T-cell (primary cell): ENCODE data around the gene LIN9. TPM values are rescaled to one million over a fixed set of nuclear protein-coding genes. Genes with fewer than 3 reads are reported as not detected.

Experiments used
- ATAC-seq, 4 experiments: fragments of 200-7000 bp in 3 of 4; fragments of 150-1000 bp in 1 of 4; cut with Tn5 transposase; replicated peaks in 1 of 4; 1 replicate in 3 of 4; 2 replicates in 1 of 4; pipeline ENCODE4 v1.10.0; 2021; ENCODE audit warnings: moderate library complexity in 3 of 4, mild to moderate bottlenecking in 2 of 4, moderate number of reproducible peaks in 1 of 4
- CTCF ChIA-PET, 2 donors: fragments of 300-600 bp; sonication (Branson Sonifier 250); formaldehyde crosslinking; loops; one replicate each; lab custom pipeline; 2022; ENCODE audit warnings: antibody characterized with exemption in 2 of 2; lab: Charles Lee
- POLR2A ChIA-PET, 2 donors: fragments of 300-600 bp; sonication (Branson Sonifier 250); formaldehyde crosslinking; loops; one replicate each; lab custom pipeline; 2022; ENCODE audit warnings: antibody characterized with exemption in 2 of 2; lab: Charles Lee
- DNase-seq, 35 experiments: peaks; one replicate each; pipeline versions ENCODE4 v3.0.0 to v3.0.0-alpha.2; 2013 to 2023
- H3K27ac ChIP-seq: one replicate; pipeline ENCODE4 v1.5.1; 2013; ENCODE audit warnings: low read length
- H3K27me3 ChIP-seq, 2 experiments: replicated peaks in 1 of 2; 1 replicate in 1 of 2; 2 replicates in 1 of 2; pipeline versions ENCODE4 v1.6.1 to v1.7.0; 2013; ENCODE audit warnings: low read length in 1 of 2, mixed read lengths in 1 of 2; ENCODE audit not compliant: control insufficient read depth in 2 of 2, insufficient read depth in 2 of 2; ENCODE audit errors: extremely low read depth in 1 of 2
- H3K36me3 ChIP-seq, 2 donors: 1 replicate in 1 of 2; 2 replicates in 1 of 2; pipeline versions ENCODE4 v1.6.1 to v1.7.0; 2013; ENCODE audit warnings: low read length in 1 of 2; ENCODE audit not compliant: control insufficient read depth in 2 of 2, insufficient read depth in 1 of 2; ENCODE audit errors: extremely low read depth in 1 of 2
- H3K4me1 ChIP-seq, 2 experiments: 1 replicate in 1 of 2; 2 replicates in 1 of 2; pipeline versions ENCODE4 v1.6.1 to v1.7.0; 2013; ENCODE audit warnings: low read length in 2 of 2, mixed read lengths in 1 of 2; ENCODE audit not compliant: insufficient read depth in 2 of 2, control insufficient read depth in 1 of 2; ENCODE audit errors: extremely low read depth in 1 of 2
- H3K4me3 ChIP-seq, 2 donors: 1 replicate in 1 of 2; 2 replicates in 1 of 2; pipeline versions ENCODE4 v1.5.1 to v1.7.0; 2013; ENCODE audit warnings: mild to moderate bottlenecking in 2 of 2, low read length in 1 of 2, moderate library complexity in 1 of 2; ENCODE audit not compliant: control insufficient read depth in 1 of 2; ENCODE audit errors: extremely low read depth in 1 of 2
- H3K9me3 ChIP-seq: 2 replicates; pipeline ENCODE4 v1.7.0; 2013
- H3K27ac Mint-ChIP-seq, 2 donors: one replicate each; pipeline ENCODE4 v1.8.0; 2020 to 2021; ENCODE audit warnings: mild to moderate bottlenecking in 2 of 2, mixed read lengths in 2 of 2
- H3K27me3 Mint-ChIP-seq, 2 donors: one replicate each; pipeline ENCODE4 v1.8.0; 2021 to 2022; ENCODE audit warnings: mixed read lengths in 2 of 2
- H3K36me3 Mint-ChIP-seq: one replicate; pipeline ENCODE4 v1.8.0; 2021; ENCODE audit warnings: mixed read lengths
- H3K4me1 Mint-ChIP-seq, 3 donors: one replicate each; pipeline ENCODE4 v1.8.0; 2020 to 2022; ENCODE audit warnings: mixed read lengths in 3 of 3, mild to moderate bottlenecking in 1 of 3
- H3K4me3 Mint-ChIP-seq, 3 donors: one replicate each; pipeline ENCODE4 v1.8.0; 2020 to 2022; ENCODE audit warnings: mild to moderate bottlenecking in 3 of 3, mixed read lengths in 3 of 3, moderate library complexity in 3 of 3
- H3K9me3 Mint-ChIP-seq, 3 donors: one replicate each; pipeline ENCODE4 v1.8.0; 2020 to 2022; ENCODE audit warnings: mixed read lengths in 3 of 3
- WGBS: methylation state at CpG from one replicate; pipeline ENCODE4 v1.1.5; 2013; ENCODE audit warnings: missing lambda C conversion rate; ENCODE audit not compliant: insufficient coverage; 5-methylcytosine and 5-hydroxymethylcytosine counted together
- total RNA-seq, 35 experiments: library from RNA in 6 of 35; stranded (reverse) in 6 of 35; fragments of 120-200 nt in 1 of 35; gene quantifications; one replicate each; pipeline versions ENCODE4 v1.2.1 to v1.2.4 and lab custom pipeline; 2013 to 2026

Gene LIN9
- total RNA-seq, 5 donors from 2014 or later (not counting 1 experiment from before 2014, with no cell fraction given), result 1.6 to 7.3 (median 5.3) TPM

DNA sequence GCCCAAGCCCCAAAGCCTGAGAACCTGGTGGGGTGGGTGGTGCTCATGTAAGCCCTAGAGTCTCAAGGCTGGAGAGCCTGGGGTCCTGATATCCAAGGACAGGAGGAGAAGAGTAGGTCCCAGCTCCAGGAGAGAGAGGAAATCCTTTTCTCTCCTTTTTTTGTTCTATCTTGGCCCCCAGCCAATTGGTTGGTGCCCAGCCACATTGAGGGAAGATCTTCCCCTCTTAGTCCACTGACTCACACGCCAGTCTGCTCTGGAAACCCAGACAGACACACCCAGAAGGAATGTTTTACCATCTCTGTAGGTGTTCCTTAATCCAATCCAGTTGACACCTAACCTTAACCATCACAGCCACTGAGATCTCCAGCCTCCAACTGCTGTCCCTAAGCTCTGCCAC lies 16.2 kb upstream of the LIN9 start:
- DNase-seq (no peak), ATAC-seq (no peak)
- H3K27me3 ChIP-seq, result peaks cover 0 to 20% of the 10 kb centered on the region in 2 experiments
- H3K4me1 ChIP-seq, result no peaks in the 10 kb centered on the region
- POLR2A ChIA-PET, result interaction anchor here in 1 of 2 donors (0.5 kb wide), 1 partner anchor 854 kb away, joined by 8 read pairs; no protein-coding TSS in a partner anchor
- no peak overlapping the region for H3K27ac ChIP-seq
- Mint-ChIP-seq H3K27me3 (peaks cover 8% of the 10 kb centered on the region in 2 donors), H3K9me3 (no peaks in the 10 kb centered on the region), H3K36me3 (no peaks in the 10 kb centered on the region), H3K27ac (no peak overlapping the region), H3K4me3 (no peak overlapping the region), H3K4me1 (no peaks in the 10 kb centered on the region)
- H3K4me3 ChIP-seq, result no peak overlapping the region
- H3K9me3 ChIP-seq, result no peaks in the 10 kb centered on the region
- CTCF ChIA-PET, result interaction anchor here in 1 of 2 donors (0.6 kb wide), 1 partner anchor 10 kb away, joined by 4 read pairs; no protein-coding TSS in a partner anchor
- 33% methylated on average over 1 of the region's 1 CpG for WGBS
- H3K36me3 ChIP-seq, result no peaks in the 10 kb centered on the region

DNA sequence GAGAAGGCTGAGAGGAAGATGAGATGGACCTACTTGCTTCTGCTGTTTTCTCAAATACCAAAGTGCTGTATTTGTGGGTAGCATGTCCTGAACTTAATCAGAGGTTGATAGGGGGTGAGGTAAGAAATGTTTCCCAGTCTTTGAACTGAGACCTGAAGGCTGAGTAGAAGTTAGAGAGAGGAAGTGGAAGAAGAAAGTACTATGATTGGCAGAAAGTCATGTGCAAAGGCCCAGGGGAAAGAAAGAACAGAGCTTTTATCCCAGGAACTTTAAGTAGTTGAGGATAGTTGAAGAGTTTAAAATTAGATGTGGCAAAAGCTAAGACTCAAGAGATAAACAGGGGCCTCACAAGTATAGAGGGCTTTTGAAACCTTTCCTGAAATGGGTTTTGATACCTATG lies 15.5 kb upstream of the LIN9 start:
- H3K4me3 ChIP-seq, result no peak overlapping the region
- no peaks in the 10 kb centered on the region for H3K9me3 ChIP-seq
- ChIA-PET POLR2A (no interaction called here), CTCF (no interaction called here)
- H3K27ac ChIP-seq, result no peak overlapping the region
- DNase-seq, result no peak
- H3K36me3 Mint-ChIP-seq, result no peaks in the 10 kb centered on the region
- H3K27ac Mint-ChIP-seq, result no peak overlapping the region
- no peak for ATAC-seq
- H3K9me3 Mint-ChIP-seq, result no peaks in the 10 kb centered on the region
- no peaks in the 10 kb centered on the region for H3K4me1 ChIP-seq
- peaks cover 0 to 23% of the 10 kb centered on the region in 2 experiments for H3K27me3 ChIP-seq
- H3K4me3 Mint-ChIP-seq, result no peak overlapping the region
- no peaks in the 10 kb centered on the region for H3K36me3 ChIP-seq
- no peaks in the 10 kb centered on the region for H3K4me1 Mint-ChIP-seq
- peaks cover 9 to 11% of the 10 kb centered on the region in 2 donors for H3K27me3 Mint-ChIP-seq

DNA sequence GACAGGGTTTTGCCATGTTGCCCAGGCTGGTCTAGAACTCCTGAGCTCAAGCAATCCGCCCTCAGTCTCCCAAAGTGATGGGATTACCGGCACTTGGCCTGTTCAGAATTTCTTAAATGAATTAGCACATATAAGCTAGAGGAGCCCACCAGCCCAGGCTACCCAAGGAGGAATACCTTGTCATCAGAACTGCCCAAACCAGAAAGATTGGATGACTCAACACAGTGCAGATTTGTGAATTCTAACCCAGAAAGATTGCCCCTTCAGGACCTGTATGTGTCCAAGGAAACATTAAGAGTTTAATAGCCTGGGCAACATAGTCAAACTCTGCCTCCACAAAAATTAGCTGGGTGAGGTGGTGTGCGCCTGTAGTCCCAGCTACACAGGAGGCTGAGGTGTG lies 14.0 kb upstream of the LIN9 start:
- Mint-ChIP-seq H3K9me3 (no peaks in the 10 kb centered on the region), H3K4me1 (no peaks in the 10 kb centered on the region), H3K4me3 (no peak overlapping the region), H3K27me3 (peaks cover 13 to 19% of the 10 kb centered on the region in 2 donors), H3K27ac (no peak overlapping the region), H3K36me3 (no peaks in the 10 kb centered on the region)
- WGBS, result 86% methylated on average over 1 of the region's 3 CpGs
- Histone ChIP-seq H3K4me3 (no peak overlapping the region), H3K36me3 (no peaks in the 10 kb centered on the region), H3K4me1 (no peaks in the 10 kb centered on the region), H3K27ac (no peak overlapping the region), H3K9me3 (no peaks in the 10 kb centered on the region), H3K27me3 (peaks cover 0 to 30% of the 10 kb centered on the region in 2 experiments)
- no peak for ATAC-seq
- ChIA-PET POLR2A (interaction anchor here in 1 of 2 donors (0.6 kb wide), 1 partner anchor 540 kb away, joined by 3 read pairs; no protein-coding TSS in a partner anchor), CTCF (no interaction called here)
- no peak for DNase-seq

DNA sequence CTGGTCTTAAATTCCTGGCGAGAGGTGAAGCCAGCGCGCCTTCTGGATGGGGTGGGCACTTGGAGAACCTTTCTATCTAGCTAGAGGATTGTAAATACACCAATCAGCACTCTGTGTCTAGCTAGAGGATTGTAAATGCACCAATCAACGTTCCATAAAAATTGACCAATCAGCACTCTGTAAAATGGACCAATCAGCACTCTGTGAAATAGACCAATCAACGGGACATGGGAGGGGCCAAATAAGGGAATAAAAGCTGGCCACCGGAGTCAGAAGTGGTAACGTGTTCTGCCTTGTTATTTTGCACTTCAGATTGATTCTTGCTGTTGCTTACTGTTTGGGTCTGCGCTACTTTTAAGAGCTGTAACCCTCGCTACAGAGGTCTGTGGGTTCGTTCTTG lies 12.0 kb upstream of the LIN9 start:
- CTCF ChIA-PET, result interaction anchor here in 1 of 2 donors (0.6 kb wide), 1 partner anchor 29 kb away, joined by 3 read pairs; no protein-coding TSS in a partner anchor
- POLR2A ChIA-PET, result no interaction called here

DNA sequence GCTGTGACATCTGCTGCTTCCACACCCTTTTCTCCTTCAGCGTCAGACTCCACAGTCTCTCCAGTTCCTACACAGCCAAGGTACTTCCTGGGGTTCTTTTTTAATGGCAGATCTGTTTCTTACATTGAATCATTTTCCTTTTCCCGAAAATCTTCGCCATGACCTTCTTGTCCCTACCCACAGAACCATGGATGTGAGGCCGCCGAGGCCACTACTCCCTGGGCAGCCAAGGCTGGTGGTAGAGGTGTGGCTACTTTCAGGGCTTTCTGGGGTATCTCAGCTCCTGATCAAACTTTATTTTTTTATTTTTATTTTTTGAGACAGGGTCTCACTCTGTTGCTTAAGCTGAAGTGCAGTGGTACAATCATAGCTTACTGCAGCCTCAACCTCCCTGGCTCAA lies 9.5 kb upstream of the LIN9 start:
- Histone ChIP-seq H3K9me3 (no peaks in the 10 kb centered on the region), H3K27me3 (peaks cover 0 to 29% of the 10 kb centered on the region in 2 experiments), H3K27ac (no peak overlapping the region), H3K4me1 (no peaks in the 10 kb centered on the region), H3K4me3 (no peak overlapping the region), H3K36me3 (no peaks in the 10 kb centered on the region)
- POLR2A ChIA-PET, result no interaction called here
- H3K4me1 Mint-ChIP-seq, result no peaks in the 10 kb centered on the region
- no peak for ATAC-seq
- WGBS, result 100% methylated on average over 1 of the region's 5 CpGs
- no peaks in the 10 kb centered on the region for H3K36me3 Mint-ChIP-seq
- H3K27ac Mint-ChIP-seq, result no peak overlapping the region
- H3K4me3 Mint-ChIP-seq, result no peak overlapping the region
- H3K9me3 Mint-ChIP-seq, result no peaks in the 10 kb centered on the region
- no peak for DNase-seq
- CTCF ChIA-PET, result no interaction called here
- peaks cover 18 to 21% of the 10 kb centered on the region in 2 donors for H3K27me3 Mint-ChIP-seq

More for the DNA sequence above, 12.0 kb upstream of the LIN9 start:
- Histone ChIP-seq H3K36me3 (no peaks in the 10 kb centered on the region), H3K27me3 (peaks cover 0 to 32% of the 10 kb centered on the region in 2 experiments), H3K27ac (no peak overlapping the region), H3K4me3 (no peak overlapping the region), H3K9me3 (no peaks in the 10 kb centered on the region), H3K4me1 (no peaks in the 10 kb centered on the region)
- H3K36me3 Mint-ChIP-seq, result no peaks in the 10 kb centered on the region
- DNase-seq (no peak), ATAC-seq (no peak)
- no peaks in the 10 kb centered on the region for H3K4me1 Mint-ChIP-seq
- peaks cover 15 to 25% of the 10 kb centered on the region in 2 donors for H3K27me3 Mint-ChIP-seq
- H3K4me3 Mint-ChIP-seq, result no peak overlapping the region
- no peaks in the 10 kb centered on the region for H3K9me3 Mint-ChIP-seq
- 86% methylated on average over 3 of the region's 10 CpGs for WGBS
- H3K27ac Mint-ChIP-seq, result no peak overlapping the region

DNA sequence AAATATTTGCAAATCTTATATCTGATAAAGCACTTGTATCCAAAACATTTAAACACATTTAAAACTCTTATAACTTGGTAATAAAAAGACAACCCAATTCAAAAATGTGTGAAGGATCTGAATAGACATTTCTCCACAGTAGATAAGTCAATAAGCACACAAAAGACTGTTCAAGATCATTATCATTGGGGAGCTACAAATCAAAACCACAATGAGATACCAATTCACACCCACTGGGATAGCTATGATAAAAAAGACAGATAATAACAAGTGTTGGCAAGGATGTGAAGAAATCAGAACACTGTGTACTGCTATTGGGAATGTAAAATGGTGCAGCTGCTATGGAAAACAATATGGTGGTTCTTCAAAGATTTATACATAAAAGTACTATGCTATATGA lies 5.1 kb upstream of the LIN9 start:
- Mint-ChIP-seq H3K36me3 (no peaks in the 10 kb centered on the region), H3K27ac (no peak overlapping the region), H3K4me1 (peaks cover 0 to 9% (median 9%) of the 10 kb centered on the region in 3 donors), H3K9me3 (no peaks in the 10 kb centered on the region), H3K27me3 (peaks cover 9 to 26% of the 10 kb centered on the region in 2 donors), H3K4me3 (no peak overlapping the region)
- POLR2A ChIA-PET, result no interaction called here
- CTCF ChIA-PET, result interaction anchor here in 1 of 2 donors (0.5 kb wide), 1 partner anchor 472 kb away, joined by 3 read pairs; no protein-coding TSS in a partner anchor
- no peak for DNase-seq
- no peak overlapping the region for H3K27ac ChIP-seq
- peaks cover 3 to 6% of the 10 kb centered on the region in 2 experiments for H3K4me1 ChIP-seq
- no peak for ATAC-seq
- H3K4me3 ChIP-seq, result no peak overlapping the region
- no peaks in the 10 kb centered on the region for H3K36me3 ChIP-seq
- H3K27me3 ChIP-seq, result peaks cover 0 to 14% of the 10 kb centered on the region in 2 experiments
- no peaks in the 10 kb centered on the region for H3K9me3 ChIP-seq
